K562 (cell line): Measurements from ENCODE around the gene HMG20B. TPM values are rescaled to one million over a fixed set of nuclear protein-coding genes. Genes with fewer than 3 reads are reported as not detected.

Source experiments
- ATAC-seq: fragments of 200-7000 bp; cut with Tn5 transposase; 3 replicates; pipeline ENCODE4 v1.9.1; 2020; ENCODE audit warnings: moderate library complexity
- BruUV-seq: library from RNA; stranded (reverse); fragments of 400-500 nt; replicated peaks from 2 replicates; lab custom pipeline; 2021; lab: Mats Ljungman, UMichigan
- CTCF ChIA-PET: fragments of 300-600 bp; formaldehyde crosslinking; extraction: SDS; loops from one replicate; lab custom pipeline; 2021; ENCODE audit warnings: low intra/inter-chr PET ratio; lab: Yijun Ruan, JAX
- POLR2A ChIA-PET: fragments of 300-600, 350-650 bp; sonication (Branson Sonifier 250); formaldehyde crosslinking; extraction: SDS; loops from one replicate; lab custom pipeline; 2021; ENCODE audit warnings: antibody characterized with exemption, inconsistent platforms; lab: Yijun Ruan, JAX
- DNase-seq, 4 experiments: peaks; one replicate each; pipeline versions ENCODE4 v3.0.0 to v3.0.0-alpha.2; 2011 to 2018; ENCODE audit warnings: low spot score in 3 of 4, mixed read lengths in 3 of 4; ENCODE audit errors: extremely low read depth in 1 of 4
- FAIRE-seq: peaks from 2 replicates; lab custom pipeline; 2011; peaks lifted over from hg19 to GRCh38; lab: Jason Lieb, UNC
- H2AFZ ChIP-seq: 2 replicates; pipeline ENCODE4 v1.6.0; 2011; ENCODE audit warnings: low read depth, low read length, control low read depth, inconsistent platforms
- H3K27ac ChIP-seq: fragments of 200-600 bp; 3 replicates; pipeline ENCODE4 v1.8.0; 2011; ENCODE audit warnings: low read depth, mild to moderate bottlenecking, control low read depth, inconsistent platforms, low read length, moderate library complexity, mixed read lengths; ENCODE audit errors: extremely low read depth
- H3K27me3 ChIP-seq, 2 experiments: fragments of 300-600 bp in 1 of 2; 2 replicates in 1 of 2; 3 replicates in 1 of 2; pipeline versions ENCODE4 v1.6.0 to v1.8.0; 2011; ENCODE audit warnings: inconsistent platforms in 2 of 2, low read length in 2 of 2, mild to moderate bottlenecking in 1 of 2, mixed read lengths in 1 of 2, moderate library complexity in 1 of 2; ENCODE audit not compliant: control insufficient read depth in 2 of 2, insufficient read depth in 2 of 2
- H3K36me3 ChIP-seq: fragments of 300-600 bp; 3 replicates; pipeline ENCODE4 v1.8.0; 2011; ENCODE audit warnings: mild to moderate bottlenecking, low read length, inconsistent platforms; ENCODE audit not compliant: control insufficient read depth, insufficient read depth
- H3K4me1 ChIP-seq, 2 experiments: fragments of 200-600 bp in 1 of 2; replicated peaks in 1 of 2; 2 replicates in 1 of 2; 3 replicates in 1 of 2; pipeline versions ENCODE4 v1.5.1 to v1.8.0; 2011; ENCODE audit warnings: inconsistent platforms in 2 of 2, low read length in 2 of 2, mild to moderate bottlenecking in 1 of 2, mixed read lengths in 1 of 2, moderate library complexity in 1 of 2; ENCODE audit not compliant: control insufficient read depth in 2 of 2, insufficient read depth in 2 of 2
- H3K4me2 ChIP-seq: 2 replicates; pipeline ENCODE4 v1.6.1; 2011; ENCODE audit warnings: low read length, control low read depth, inconsistent platforms, mixed read lengths; ENCODE audit not compliant: insufficient read depth
- H3K4me3 ChIP-seq: fragments of 200-600 bp; sonication (generic), shearing (Covaris generic); 2 replicates; pipeline ENCODE4 v1.5.1; 2016; ENCODE audit warnings: control low read depth, inconsistent platforms
- H3K79me2 ChIP-seq: fragments of 200-600 bp; 3 replicates; pipeline ENCODE4 v1.8.0; 2011; ENCODE audit warnings: low read length, inconsistent platforms; ENCODE audit not compliant: control insufficient read depth, insufficient read depth
- H3K9ac ChIP-seq, 2 experiments: 2 replicates each; pipeline versions ENCODE4 v1.6.0 to v1.6.1; 2011; ENCODE audit warnings: low read depth in 2 of 2, low read length in 2 of 2, control low read depth in 1 of 2, inconsistent platforms in 1 of 2, mild to moderate bottlenecking in 1 of 2, mixed read lengths in 1 of 2; ENCODE audit not compliant: insufficient read depth in 1 of 2
- H3K9me1 ChIP-seq: one replicate; pipeline ENCODE4 v1.6.0; 2011; ENCODE audit warnings: inconsistent platforms, mild to moderate bottlenecking, low read length, moderate library complexity; ENCODE audit not compliant: control insufficient read depth, insufficient read depth
- H3K9me3 ChIP-seq: replicated peaks from 2 replicates; pipeline ENCODE4 v1.5.1; 2011; ENCODE audit warnings: low read depth, low read length, inconsistent platforms; ENCODE audit not compliant: control insufficient read depth, insufficient read depth
- H4K20me1 ChIP-seq: replicated peaks from 2 replicates; pipeline ENCODE4 v1.6.1; 2011; ENCODE audit warnings: low read length, inconsistent platforms, mixed read lengths; ENCODE audit not compliant: control insufficient read depth, insufficient read depth
- POLR2G ChIP-seq: fragments of 200-400 bp; formaldehyde crosslinking; IDR thresholded peaks from 2 replicates; pipeline ENCODE4 v1.6.1; 2017; ENCODE audit warnings: low read depth, mild to moderate bottlenecking, antibody characterized with exemption, low read length, moderate library complexity
- ZBTB9 ChIP-seq: fragments of 450-650 bp; formaldehyde crosslinking; IDR thresholded peaks from 2 replicates; pipeline ENCODE4 v1.4.0; 2020; ENCODE audit warnings: mild to moderate bottlenecking, moderate library complexity
- WGBS: fragments of 100-300 bp; shearing (Covaris generic); methylation state at CpG from one replicate; pipeline ENCODE4 v1.1.6; 2016; ENCODE audit warnings: low coverage, mixed read lengths; ENCODE audit not compliant: insufficient coverage; ENCODE audit errors: missing lambda C conversion rate; 5-methylcytosine and 5-hydroxymethylcytosine counted together
- in situ Hi-C: fragments of 300-500 bp; cut with MboI; formaldehyde crosslinking; loops from 4 replicates; pipeline ENCODE4 v1.15.0; 2018; ENCODE audit warnings: inconsistent platforms, mixed read lengths
- intact Hi-C: fragments of 100-400 bp; cut with micrococcal nuclease; formaldehyde crosslinking; loops from 2 replicates; pipeline ENCODE4 v1.14.2; 2022
- polyA plus RNA-seq, 8 experiments: library from polyadenylated mRNA; depleted of rRNA in 4 of 8; stranded (reverse) in 5 of 8; unstranded in 3 of 8; fragments of >200 nt; fragmentation: Nextera tagmentation in 2 of 8; fragmentation: Illumina TruSeq in 1 of 8; extraction: Ambion mirVana in 2 of 8; extraction: Trizol in 1 of 8; gene quantifications; 2 replicates each; pipeline versions ENCODE4 v1.2.1 to v1.2.3, GENCODE V29; 2011 to 2014; ENCODE audit warnings: inconsistent platforms in 1 of 8, missing spikeins in 1 of 8
- total RNA-seq, 7 experiments: library from RNA; depleted of rRNA in 6 of 7; stranded (reverse); fragments of >200 nt in 6 of 7; fragmentation: Illumina TruSeq in 2 of 7; extraction: Trizol in 2 of 7; gene quantifications; 2 replicates each; pipeline versions ENCODE4 v1.2.1 to v1.2.3, GENCODE V29; 2011 to 2021; ENCODE audit warnings: low replicate concordance in 1 of 7

Gene HMG20B
- total and polyA plus RNA-seq, 9 of the 15 experiments (the other 6 are each of a cell fraction or from before 2014, with no cell fraction given): 0.35 to 172 (median 38.6) TPM

- intact Hi-C loops (no loop called here), in situ Hi-C loops (no loop called here)
- H3K4me1 ChIP-seq: peaks cover 4 to 73% of the 10 kb centered on the region in 2 experiments
- H3K27me3 ChIP-seq: no peaks in the 10 kb centered on the region
- H3K9me1 ChIP-seq: no peaks in the 10 kb centered on the region
- H2AFZ ChIP-seq: no peak overlapping the region
- H3K9me3 ChIP-seq: no peaks in the 10 kb centered on the region
- POLR2A ChIA-PET: interaction anchor here (1.1 kb wide), 1 partner anchor 16 kb away, joined by 3 read pairs; no protein-coding TSS in a partner anchor
- no peak overlapping the region for H3K4me2 ChIP-seq
- 91% methylated on average over 8 of the region's 17 CpGs for WGBS
- no TSS peak for BruUV-seq
- no peaks in the 10 kb centered on the region for H4K20me1 ChIP-seq
- ATAC-seq (no peak), FAIRE-seq (no peak), DNase-seq (no peak)
- TF ChIP-seq POLR2G (peak; percentile 51; the same call in 1 of the 2 replicates), ZBTB9 (CRISPR knock-in tag) (no peak)
- H3K4me3 ChIP-seq: no peak overlapping the region
- H3K79me2 ChIP-seq: peaks cover 8% of the 10 kb centered on the region
- CTCF ChIA-PET: interaction anchor here (1.1 to 2.9 kb wide), 2 partner anchors 75 to 76 kb away, joined by 5 to 19 read pairs; no protein-coding TSS in a partner anchor
- no peak overlapping the region for H3K27ac ChIP-seq
- H3K9ac ChIP-seq: peak overlapping the region in 1 of 2 experiments; percentile 60; a peak in 1 of 4 replicates
- H3K36me3 ChIP-seq: peaks cover 74% of the 10 kb centered on the region; the same call in 1 of the 3 replicates
Measured at GRCh38 chr19:3619631-3620012, 46.9 kb downstream of the HMG20B start.
